WI38 (cell line): Measurements from ENCODE around the gene RNU7-1.

Experiments used
- H3K4me3 ChIP-seq: 2 replicates; pipeline ENCODE4 v1.5.1; 2011; ENCODE audit warnings: low read depth, mild to moderate bottlenecking, control low read depth, low read length
- TF ChIP-seq, protein P1 (sequence below): IDR thresholded peaks from 2 replicates; pipeline ENCODE4 v1.5.1; 2012; ENCODE audit warnings: low read depth, mild to moderate bottlenecking, control low read depth, low read length

RNU7-1 gene

DNA sequence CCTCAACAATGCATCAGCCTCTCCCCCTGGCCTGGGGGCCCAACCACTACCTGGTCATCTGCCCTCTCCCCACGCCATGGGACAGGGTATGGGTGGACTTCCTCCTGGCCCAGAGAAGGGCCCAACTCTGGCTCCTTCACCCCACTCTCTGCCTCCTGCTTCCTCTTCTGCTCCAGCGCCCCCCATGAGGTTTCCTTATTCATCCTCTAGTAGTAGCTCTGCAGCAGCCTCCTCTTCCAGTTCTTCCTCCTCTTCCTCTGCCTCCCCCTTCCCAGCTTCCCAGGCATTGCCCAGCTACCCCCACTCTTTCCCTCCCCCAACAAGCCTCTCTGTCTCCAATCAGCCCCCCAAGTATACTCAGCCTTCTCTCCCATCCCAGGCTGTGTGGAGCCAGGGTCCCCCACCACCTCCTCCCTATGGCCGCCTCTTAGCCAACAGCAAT, 7.4 kb upstream of the RNU7-1 start:
- TF ChIP-seq, protein P1, sequence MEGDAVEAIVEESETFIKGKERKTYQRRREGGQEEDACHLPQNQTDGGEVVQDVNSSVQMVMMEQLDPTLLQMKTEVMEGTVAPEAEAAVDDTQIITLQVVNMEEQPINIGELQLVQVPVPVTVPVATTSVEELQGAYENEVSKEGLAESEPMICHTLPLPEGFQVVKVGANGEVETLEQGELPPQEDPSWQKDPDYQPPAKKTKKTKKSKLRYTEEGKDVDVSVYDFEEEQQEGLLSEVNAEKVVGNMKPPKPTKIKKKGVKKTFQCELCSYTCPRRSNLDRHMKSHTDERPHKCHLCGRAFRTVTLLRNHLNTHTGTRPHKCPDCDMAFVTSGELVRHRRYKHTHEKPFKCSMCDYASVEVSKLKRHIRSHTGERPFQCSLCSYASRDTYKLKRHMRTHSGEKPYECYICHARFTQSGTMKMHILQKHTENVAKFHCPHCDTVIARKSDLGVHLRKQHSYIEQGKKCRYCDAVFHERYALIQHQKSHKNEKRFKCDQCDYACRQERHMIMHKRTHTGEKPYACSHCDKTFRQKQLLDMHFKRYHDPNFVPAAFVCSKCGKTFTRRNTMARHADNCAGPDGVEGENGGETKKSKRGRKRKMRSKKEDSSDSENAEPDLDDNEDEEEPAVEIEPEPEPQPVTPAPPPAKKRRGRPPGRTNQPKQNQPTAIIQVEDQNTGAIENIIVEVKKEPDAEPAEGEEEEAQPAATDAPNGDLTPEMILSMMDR, result no peak
- no peak overlapping the region for H3K4me3 ChIP-seq

DNA sequence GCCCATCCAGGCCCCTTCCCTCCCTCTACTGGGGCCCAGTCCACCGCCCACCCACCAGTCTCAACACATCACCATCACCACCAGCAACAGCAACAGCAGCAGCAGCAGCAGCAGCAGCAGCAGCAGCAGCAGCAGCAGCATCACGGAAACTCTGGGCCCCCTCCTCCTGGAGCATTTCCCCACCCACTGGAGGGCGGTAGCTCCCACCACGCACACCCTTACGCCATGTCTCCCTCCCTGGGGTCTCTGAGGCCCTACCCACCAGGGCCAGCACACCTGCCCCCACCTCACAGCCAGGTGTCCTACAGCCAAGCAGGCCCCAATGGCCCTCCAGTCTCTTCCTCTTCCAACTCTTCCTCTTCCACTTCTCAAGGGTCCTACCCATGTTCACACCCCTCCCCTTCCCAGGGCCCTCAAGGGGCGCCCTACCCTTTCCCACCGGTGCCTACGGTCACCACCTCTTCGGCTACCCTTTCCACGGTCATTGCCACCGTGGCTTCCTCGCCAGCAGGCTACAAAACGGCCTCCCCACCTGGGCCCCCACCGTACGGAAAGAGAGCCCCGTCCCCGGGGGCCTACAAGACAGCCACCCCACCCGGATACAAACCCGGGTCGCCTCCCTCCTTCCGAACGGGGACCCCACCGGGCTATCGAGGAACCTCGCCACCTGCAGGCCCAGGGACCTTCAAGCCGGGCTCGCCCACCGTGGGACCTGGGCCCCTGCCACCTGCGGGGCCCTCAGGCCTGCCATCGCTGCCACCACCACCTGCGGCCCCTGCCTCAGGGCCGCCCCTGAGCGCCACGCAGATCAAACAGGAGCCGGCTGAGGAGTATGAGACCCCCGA, 6.8 kb upstream of the RNU7-1 start:
- peak overlapping the region; percentile 58; the same call in 1 of the 2 replicates for H3K4me3 ChIP-seq
- TF ChIP-seq, protein P1, result no peak

DNA sequence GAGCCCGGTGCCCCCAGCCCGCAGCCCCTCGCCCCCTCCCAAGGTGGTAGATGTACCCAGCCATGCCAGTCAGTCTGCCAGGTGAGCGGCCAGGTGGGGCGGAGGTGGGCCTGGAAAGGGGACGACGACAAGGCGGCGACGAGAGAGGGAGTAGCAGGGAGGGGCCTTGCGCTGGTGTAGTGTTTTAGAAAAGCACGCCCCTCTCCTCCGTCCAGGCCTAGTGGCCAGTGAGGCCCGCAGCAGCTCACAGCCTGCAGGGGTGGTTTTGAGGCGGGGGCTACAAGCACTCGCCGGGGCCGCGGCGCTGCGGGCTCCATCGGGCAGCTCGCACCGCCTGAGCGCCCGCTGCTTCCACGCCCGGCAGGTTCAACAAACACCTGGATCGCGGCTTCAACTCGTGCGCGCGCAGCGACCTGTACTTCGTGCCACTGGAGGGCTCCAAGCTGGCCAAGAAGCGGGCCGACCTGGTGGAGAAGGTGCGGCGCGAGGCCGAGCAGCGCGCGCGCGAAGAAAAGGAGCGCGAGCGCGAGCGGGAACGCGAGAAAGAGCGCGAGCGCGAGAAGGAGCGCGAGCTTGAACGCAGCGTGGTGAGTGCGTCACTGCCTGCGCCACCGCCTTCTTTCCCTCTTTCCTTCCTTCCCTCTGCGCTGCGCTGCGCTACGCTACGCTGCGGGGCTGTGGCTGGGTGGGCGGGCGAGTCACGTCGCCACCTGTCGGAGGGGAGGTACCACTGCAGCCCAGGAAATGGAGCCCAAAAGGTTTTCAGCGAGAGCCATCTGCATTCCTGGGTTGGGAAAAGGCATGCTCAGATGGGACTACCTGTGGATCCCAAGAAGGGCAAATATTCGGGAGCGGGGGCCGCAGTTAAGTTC, 5.9 kb upstream of the RNU7-1 start:
- H3K4me3 ChIP-seq, result peak overlapping the region; percentile 58
- TF ChIP-seq, protein P1, result peak; percentile 84

DNA sequence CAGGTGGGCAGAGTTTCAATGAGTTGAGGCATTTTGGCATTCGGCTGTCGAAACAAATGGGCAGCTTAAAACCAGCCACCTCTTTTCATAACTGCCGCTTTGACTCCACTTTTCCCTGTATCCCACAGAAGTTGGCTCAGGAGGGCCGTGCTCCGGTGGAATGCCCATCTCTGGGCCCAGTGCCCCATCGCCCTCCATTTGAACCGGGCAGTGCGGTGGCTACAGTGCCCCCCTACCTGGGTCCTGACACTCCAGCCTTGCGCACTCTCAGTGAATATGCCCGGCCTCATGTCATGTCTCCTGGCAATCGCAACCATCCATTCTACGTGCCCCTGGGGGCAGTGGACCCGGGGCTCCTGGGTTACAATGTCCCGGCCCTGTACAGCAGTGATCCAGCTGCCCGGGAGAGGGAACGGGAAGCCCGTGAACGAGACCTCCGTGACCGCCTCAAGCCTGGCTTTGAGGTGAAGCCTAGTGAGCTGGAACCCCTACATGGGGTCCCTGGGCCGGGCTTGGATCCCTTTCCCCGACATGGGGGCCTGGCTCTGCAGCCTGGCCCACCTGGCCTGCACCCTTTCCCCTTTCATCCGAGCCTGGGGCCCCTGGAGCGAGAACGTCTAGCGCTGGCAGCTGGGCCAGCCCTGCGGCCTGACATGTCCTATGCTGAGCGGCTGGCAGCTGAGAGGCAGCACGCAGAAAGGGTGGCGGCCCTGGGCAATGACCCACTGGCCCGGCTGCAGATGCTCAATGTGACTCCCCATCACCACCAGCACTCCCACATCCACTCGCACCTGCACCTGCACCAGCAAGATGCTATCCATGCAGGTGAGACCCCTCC, 5.0 kb upstream of the RNU7-1 start:
- H3K4me3 ChIP-seq, result peak overlapping the region; percentile 58
- TF ChIP-seq, protein P1, result no peak

DNA sequence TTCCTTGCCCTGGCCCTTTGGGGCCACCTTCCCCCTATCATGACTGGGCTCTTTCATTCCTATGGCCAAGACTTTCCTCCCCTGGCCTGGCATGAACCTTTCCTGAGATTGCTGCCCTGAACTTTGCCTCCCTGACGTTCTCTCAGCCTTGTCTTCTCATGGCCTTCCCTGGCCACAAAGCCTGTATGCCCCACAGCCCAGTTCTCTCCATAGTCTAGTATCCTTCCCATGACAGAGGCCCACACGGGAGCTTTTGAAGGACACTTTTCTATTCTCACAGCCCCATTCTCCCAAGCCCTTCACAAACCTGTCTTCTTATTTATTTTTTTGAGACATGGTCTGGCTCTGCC, 4.5 kb upstream of the RNU7-1 start:
- no peak overlapping the region for H3K4me3 ChIP-seq
- TF ChIP-seq, protein P1, result no peak

DNA sequence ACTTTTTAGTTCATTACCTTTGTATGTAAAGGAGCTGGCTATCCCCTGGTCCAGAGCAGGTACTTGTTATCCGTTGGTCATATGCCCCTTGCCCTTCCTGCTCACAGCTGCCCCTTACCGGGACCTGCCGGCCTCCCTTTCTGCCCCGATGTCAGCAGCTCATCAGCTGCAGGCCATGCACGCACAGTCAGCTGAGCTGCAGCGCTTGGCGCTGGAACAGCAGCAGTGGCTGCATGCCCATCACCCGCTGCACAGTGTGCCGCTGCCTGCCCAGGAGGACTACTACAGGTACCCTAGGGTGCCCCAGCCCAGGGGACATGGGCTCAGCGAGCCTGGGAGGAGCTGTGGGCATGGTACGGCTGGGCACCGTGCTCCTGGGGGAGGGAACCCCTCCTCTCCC, 2.3 kb upstream of the RNU7-1 start:
- H3K4me3 ChIP-seq, result no peak overlapping the region
- TF ChIP-seq, protein P1, result no peak
